Inflammatory macrophage (primary cell): ENCODE data around the gene WNK1.
A peak's percentile ranks its signal among the peaks of the same experiment; 100 is the strongest.
"Not testable (repeated sequence)": the region's sequence is repeated elsewhere in the genome, so short reads cannot be mapped to it uniquely, and the experiment has no call there.

Source experiments
- DNase-seq, 2 donors: peaks; one replicate each; pipeline ENCODE4 v3.0.0-alpha.2; 2020 to 2022
- total RNA-seq, 18 experiments: gene quantifications; one replicate each; lab custom pipeline; 2026; ENCODE audit warnings: mixed read lengths in 6 of 18, inconsistent platforms in 2 of 18; lab: John Stamatoyannopoulos, UW

Gene WNK1
- 112 to 502 (median 177) reads per million in 18 experiments for total RNA-seq

GRCh38 chr12:751999-752694, at the start of gene WNK1:
WNK1 (plus strand) TSS chr12:752579; CDS start chr12:753566, 987 bp downstream.
- peak; percentile 98 to 99 for DNase-seq

GRCh38 chr12:704516-705242, 47.7 kb upstream of the WNK1 start:
- no peak for DNase-seq

- DNase-seq: not testable (repeated sequence)
Measured at GRCh38 chr12:708084-708483, 44.3 kb upstream of the WNK1 start.

GRCh38 chr12:709455-710020, 42.8 kb upstream of the WNK1 start:
- DNase-seq: no peak

GRCh38 chr12:712172-712863, 40.1 kb upstream of the WNK1 start:
- peak; percentile 22 to 45 for DNase-seq

GRCh38 chr12:713281-713875, 39.0 kb upstream of the WNK1 start:
- DNase-seq: peak; percentile 56 to 70

- DNase-seq: no peak
Measured at GRCh38 chr12:716506-716905, 35.9 kb upstream of the WNK1 start.

GRCh38 chr12:718756-719102, 33.6 kb upstream of the WNK1 start:
- no peak for DNase-seq

- DNase-seq: no peak
Measured at GRCh38 chr12:720231-720941, 32.0 kb upstream of the WNK1 start.

GRCh38 chr12:724194-724855, 28.1 kb upstream of the WNK1 start:
- peak; percentile 69 to 70 for DNase-seq

- no peak for DNase-seq
Measured at GRCh38 chr12:725076-725475, 27.3 kb upstream of the WNK1 start.

- DNase-seq: peak; percentile 47 to 69
Measured at GRCh38 chr12:726281-727140, 25.9 kb upstream of the WNK1 start.

GRCh38 chr12:727321-727720, 25.1 kb upstream of the WNK1 start:
- DNase-seq: no peak

- DNase-seq: no peak
Measured at GRCh38 chr12:728781-729180, 23.6 kb upstream of the WNK1 start.

- no peak for DNase-seq
Measured at GRCh38 chr12:729221-729620, 23.2 kb upstream of the WNK1 start.

GRCh38 chr12:730550-730949, 21.8 kb upstream of the WNK1 start:
- DNase-seq: no peak

GRCh38 chr12:737122-737739, 15.1 kb upstream of the WNK1 start:
- DNase-seq: no peak

GRCh38 chr12:738712-739111, 13.7 kb upstream of the WNK1 start:
- no peak for DNase-seq

- DNase-seq: no peak
Measured at GRCh38 chr12:739349-739748, 13.0 kb upstream of the WNK1 start.

- no peak for DNase-seq
Measured at GRCh38 chr12:740921-741320, 11.5 kb upstream of the WNK1 start.
